GM18858 (cell line): ENCODE data around the gene PPP1R1A.
A peak's percentile ranks its signal among the peaks of the same experiment; 100 is the strongest.

Source experiments
- ATAC-seq: cut with Tn5 transposase; IDR thresholded peaks from one replicate; pipeline ENCODE4 v1.9.1; 2021; ENCODE audit not compliant: unreplicated experiment

Gene PPP1R1A

DNA sequence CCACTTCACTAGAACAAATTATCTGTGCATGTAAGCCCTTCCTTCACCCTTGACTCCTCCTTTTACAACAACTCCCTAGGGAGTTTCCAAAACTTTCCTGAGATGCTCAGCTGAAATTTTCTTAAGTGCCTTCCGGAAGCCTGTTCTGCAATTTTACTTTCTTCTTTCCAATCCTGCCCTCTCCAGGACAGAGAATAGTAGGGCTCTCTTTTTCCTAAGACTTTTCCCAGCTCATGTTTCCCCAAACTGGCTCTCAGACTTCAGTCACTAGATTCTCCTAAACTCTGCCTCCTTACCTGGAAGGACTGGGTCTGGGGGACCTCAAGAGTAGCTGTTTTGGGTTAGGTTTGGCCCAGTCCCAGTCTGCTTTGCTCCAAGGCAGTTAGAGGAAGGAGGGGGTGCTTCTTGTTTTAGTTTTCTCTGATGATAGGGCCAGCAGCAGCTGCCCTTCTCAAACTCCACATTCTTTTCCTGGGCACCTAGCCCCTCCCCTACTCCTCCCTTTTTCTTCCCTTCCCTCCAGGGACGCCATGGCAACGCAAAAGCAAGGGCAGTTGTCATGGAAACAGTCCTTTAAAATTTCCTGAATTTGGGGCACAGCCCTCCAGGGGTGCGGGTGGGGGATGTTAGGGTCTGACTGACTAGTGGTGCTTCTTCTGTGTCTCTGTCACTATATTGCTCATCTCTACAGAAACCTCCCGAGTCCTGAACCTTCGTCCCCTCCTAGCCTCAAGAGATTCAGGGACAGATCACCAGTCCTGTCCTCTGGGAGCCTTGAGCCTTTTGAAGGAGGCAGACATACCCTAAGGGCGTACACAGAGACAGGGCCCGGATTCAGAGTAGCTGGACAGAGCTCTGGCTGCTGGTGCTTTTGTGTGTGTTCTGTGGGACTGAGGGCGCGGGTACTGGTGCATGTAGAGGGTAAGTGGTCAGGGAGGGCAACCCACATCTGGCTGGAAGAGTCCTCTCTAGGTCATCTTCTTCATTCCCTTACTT, 17.0 kb downstream of the PPP1R1A start:
- no peak for ATAC-seq

DNA sequence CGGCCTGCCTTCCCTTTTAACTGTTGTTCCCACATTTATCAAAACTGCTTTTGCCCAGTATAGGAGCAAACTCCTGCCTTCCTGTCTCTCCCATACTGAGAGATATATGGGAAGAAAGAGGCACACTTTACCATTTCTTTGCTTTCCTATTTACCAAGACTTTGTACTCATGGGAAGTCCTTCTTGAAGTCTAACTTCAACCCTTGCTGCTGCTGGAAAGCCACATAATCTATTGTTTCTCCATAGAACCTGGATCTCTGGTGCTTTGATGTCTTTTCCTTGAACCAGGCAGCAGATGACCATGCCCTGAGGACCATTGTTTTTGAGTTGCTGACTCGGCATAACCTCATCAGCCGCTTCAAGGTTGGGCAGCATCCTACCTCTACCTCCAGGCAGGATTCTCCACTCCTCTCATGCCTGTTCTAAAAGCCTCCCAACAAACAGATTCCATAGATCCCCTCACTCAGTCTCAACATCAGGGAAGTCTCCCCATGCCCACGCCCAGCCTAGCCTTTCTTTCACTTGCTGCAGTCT, 18.4 kb downstream of the PPP1R1A start:
- ATAC-seq, result no peak

GRCh38 chr12:54569072-54569471, 19.4 kb downstream of the PPP1R1A start:
- no peak for ATAC-seq

DNA sequence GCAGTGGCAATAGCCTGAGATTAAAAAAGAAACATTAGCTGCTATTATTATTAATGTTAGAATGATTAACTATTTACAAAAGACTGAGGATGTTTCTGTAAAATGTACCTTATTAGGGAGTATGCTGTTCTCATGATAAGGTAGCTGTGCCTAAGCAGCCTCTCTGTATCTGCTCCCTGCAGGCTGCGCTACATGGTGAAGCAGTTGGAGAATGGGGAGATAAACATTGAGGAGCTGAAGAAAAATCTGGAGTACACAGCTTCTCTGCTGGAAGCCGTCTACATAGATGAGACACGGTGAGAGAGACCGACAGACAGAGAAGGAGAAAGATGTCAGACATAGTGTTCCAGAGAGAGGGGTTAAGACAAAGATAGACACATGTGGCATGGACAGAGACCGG, 21.7 kb downstream of the PPP1R1A start:
- no peak for ATAC-seq

- no peak for ATAC-seq
Observed at GRCh38 chr12:54565986-54566544, 22.4 kb downstream of the PPP1R1A start.

DNA sequence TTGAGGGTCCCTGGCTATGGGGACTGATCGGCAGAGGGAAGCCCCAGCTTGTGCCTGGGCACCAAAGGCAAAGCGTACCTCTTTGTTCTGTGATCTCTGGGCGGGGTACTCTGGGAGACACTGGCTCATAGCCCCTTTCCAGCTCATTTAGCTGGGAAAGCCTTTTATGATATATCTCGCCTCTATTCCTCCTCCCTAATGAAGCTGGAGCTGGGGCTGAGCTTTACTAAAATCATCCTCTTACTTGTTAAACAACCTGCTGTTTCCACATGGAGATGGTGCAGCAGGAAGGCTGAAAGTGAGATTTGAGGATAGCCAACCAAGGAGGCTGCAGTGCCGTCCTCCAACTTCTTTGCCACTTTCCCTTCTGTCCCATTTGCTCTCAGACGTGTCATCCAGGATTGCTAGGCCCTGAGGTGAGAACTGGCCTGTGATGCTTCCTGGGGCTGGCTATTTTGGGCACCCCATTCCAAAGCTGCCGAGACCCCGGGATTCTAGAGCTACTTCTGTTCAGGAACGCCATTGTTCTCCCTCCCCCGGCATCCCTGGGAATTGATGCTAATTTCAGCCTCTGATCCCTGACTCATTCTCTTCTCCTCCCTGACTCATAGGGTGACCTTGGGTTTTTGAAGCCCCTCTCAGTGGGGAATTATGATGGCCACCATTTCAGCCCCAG, 23.0 kb downstream of the PPP1R1A start:
- ATAC-seq, result no peak

DNA sequence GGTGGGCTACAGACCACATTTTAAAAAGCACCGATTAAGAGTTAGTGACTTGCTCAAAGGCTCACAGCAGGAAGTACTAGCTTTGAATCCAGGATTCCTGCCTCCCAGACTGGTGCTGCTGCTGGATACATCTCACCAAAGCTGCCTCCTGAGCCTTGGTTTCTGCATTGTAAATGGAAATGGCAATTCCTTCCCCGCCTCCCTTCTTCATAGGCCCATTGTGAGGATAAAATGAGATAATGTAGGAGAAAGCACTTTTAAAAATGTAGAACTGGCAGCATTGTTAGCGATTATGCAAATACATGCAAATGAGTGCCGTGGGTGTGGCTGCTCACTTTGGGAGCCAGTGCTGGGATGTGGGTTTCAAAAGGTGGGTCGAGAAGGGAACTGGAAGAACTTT, 23.7 kb downstream of the PPP1R1A start:
- ATAC-seq, result no peak

- ATAC-seq, result no peak
Observed at GRCh38 chr12:54563787-54564186, 24.7 kb downstream of the PPP1R1A start.

DNA sequence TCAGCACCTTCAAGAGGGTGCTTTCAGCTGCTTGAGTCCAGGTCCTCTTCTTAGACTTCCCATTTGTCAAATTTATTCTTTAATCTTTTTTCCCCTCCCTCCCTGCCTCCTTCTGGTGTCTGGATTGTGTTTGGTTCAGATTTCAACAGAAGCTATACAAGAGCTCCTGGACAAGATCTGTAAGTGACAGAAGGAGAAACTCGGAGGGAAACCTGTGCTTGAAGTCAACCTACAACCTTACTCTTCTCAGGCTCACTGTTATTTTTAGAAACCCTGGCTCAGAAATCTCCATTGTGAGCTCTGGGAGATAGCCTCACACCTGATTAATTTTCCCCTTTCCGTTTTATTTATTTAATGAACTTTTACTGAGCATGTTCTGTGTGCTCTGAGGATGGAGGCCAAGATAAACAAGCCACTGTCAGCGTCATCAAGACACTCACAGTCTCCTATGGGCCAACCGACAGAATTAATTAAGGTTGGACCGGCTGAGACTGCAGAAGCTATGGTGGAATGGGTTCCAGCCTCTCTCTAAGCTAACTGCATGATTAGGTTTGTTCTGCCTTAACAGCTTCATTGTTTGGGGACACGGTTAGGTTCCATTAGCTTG, 25.6 kb downstream of the PPP1R1A start:
- no peak for ATAC-seq

DNA sequence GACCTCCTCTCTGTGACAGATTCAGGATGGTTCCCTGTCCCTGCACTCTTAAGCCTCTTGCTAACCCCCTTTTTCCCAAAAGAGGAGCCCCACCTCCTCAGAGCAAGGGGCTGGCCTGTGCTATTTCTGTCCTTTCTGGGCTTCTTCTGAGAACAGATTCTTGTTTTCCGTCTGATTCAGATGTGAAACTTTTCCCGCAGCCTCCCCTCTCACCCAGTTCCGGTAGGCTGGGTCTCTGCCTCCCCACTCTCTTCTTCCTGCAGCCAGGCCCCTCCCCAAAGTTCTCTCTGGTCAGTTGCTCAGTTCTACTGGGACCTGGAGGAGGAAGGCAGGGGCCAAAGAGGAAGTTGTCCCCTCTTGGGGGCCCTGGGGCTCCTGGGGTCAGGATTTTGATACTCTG, 27.3 kb downstream of the PPP1R1A start:
- no peak for ATAC-seq

- ATAC-seq, result peak; percentile 95
Observed at GRCh38 chr12:54560374-54560858, 28.0 kb downstream of the PPP1R1A start.

GRCh38 chr12:54558759-54559158, 29.7 kb downstream of the PPP1R1A start:
- no peak for ATAC-seq

DNA sequence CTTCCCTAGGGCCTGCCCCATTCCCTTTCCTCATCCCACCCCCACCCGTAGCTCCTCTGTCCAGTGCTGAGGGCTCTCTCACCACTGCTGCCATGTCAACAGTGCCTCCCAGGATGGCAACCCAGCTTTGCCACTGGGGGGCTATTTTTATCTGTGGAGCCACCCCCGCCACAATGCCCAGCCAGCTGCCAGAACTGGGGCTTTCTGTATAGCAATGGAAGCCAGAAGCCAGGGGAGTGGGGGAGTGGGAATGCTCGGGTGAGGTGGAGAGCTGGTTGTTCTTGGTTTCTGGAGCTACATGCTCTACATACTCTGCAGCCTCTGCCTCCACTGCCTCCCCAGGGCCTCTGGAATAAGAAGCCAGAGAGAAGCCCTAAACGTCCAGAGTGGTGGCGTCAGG, 30.1 kb downstream of the PPP1R1A start:
- no peak for ATAC-seq

- no peak for ATAC-seq
Observed at GRCh38 chr12:54555670-54556257, 32.7 kb downstream of the PPP1R1A start.

- ATAC-seq, result no peak
Observed at GRCh38 chr12:54549774-54550451, 38.5 kb downstream of the PPP1R1A start.

DNA sequence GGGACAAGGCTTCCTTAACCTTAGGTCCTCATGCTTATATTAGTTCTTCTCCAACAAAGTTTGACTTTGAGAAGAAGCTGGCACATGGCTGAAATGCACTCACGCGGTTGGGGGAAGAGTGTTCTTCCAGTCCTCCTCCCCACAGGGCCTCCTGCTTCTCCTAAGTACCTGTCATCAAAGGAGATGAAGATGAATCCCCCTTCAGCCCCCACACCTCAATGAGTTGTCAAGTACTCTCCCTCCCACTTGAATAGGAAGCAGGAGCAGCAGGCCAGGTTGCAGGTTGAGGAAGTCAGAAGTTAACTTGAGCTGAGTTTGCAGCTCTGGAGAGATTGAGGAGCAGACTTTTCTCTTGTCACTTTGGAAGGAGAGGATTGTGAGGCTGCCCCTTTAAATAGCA, 41.9 kb downstream of the PPP1R1A start:
- no peak for ATAC-seq

DNA sequence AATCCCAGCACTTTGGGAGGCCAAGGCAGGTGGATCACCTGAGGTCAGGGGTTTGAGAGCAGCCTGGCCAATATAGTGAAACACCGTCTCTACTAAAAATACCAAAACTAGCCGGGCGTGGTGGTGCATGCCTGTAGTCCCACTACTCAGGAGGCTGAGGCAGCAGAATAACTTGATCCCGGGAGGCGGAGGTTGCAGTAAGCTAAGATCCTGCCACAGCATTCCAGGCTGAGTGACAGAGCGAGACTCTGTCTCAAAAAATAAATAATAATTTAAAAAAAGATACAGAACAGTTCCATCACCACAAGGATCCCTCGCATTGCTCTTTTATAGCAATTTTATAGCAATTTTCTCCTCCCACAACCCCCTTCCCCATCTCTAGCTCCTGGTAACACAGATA, 43.7 kb downstream of the PPP1R1A start:
- ATAC-seq, result no peak

GRCh38 chr12:54543526-54543925, 44.9 kb downstream of the PPP1R1A start:
- no peak for ATAC-seq

DNA sequence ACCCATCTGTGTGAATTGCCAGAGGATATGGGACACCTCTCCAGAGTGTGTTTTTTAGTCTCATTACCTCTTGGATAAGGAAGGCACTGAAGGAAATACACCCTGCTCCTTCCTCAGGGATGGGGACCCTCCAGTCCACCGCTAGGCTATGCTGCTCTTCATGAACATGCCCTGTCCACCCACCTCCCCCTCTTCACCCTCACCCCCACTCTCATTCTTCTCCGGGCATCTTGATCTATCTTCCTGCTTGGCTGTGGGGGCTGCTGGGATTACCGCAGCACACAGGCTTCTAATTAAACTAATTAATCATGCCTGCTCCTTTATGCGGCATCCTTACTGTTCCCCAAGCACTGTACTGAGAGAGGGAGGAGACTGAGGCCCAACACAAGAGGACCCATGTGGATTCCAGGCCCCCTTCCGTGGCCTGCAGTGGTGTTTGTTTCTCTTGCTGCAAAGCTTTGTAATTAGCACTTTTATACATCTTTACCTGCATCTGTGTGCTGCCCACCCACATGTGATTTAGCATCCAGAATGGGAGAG, 46.6 kb downstream of the PPP1R1A start:
- no peak for ATAC-seq
